ENCODE data around the gene ADGRG6. TPM values are rescaled to one million over a fixed set of nuclear protein-coding genes. Genes with fewer than 3 reads are reported as not detected.
A peak's percentile ranks its signal among the peaks of the same experiment; 100 is the strongest.

ADGRG6 gene
- total and polyA plus RNA-seq, 9 of the 15 experiments (the other 6 are each of a cell fraction or from before 2014, with no cell fraction given), result under 0.01 to 0.11 (median 0.05) TPM; not detected in 5

GRCh38 chr6:142489722-142490610 is 188.2 kb downstream of the ADGRG6 start:
- TF ChIP-seq ZNF512 (tag; IDR thresholded peaks at IDR 0.05) (peak; percentile 90), ZNF212 (CRISPR knock-in tag; IDR thresholded peaks at IDR 0.05) (no peak)
- Histone ChIP-seq H3K27me3 (ENCODE audit: control insufficient read depth in 2 of 2, insufficient read depth in 2 of 2, low read length in 2 of 2) (no peaks in the 10 kb centered on the region), H3K36me3 (ENCODE audit: control insufficient read depth, insufficient read depth, low read length) (no peaks in the 10 kb centered on the region), H3K4me1 (replicated peaks in 1 of 2; ENCODE audit: control insufficient read depth in 2 of 2, insufficient read depth in 2 of 2, low read length in 2 of 2) (no peaks in the 10 kb centered on the region), H3K27ac (ENCODE audit: extremely low read depth, low read depth, low read length) (no peak overlapping the region), H3K4me3 (no peak overlapping the region), H3K9ac (ENCODE audit: insufficient read depth in 1 of 2, low read depth in 2 of 2, low read length in 2 of 2) (no peak overlapping the region), H3K4me2 (ENCODE audit: insufficient read depth, low read length) (no peak overlapping the region), H3K9me1 (ENCODE audit: control insufficient read depth, insufficient read depth, low read length) (no peaks in the 10 kb centered on the region), H4K20me1 (replicated peaks; ENCODE audit: control insufficient read depth, insufficient read depth, low read length) (no peaks in the 10 kb centered on the region), H3K79me2 (ENCODE audit: control insufficient read depth, insufficient read depth, low read length) (no peaks in the 10 kb centered on the region), H3K9me3 (replicated peaks; ENCODE audit: control insufficient read depth, insufficient read depth, low read depth, low read length) (no peaks in the 10 kb centered on the region), H2AFZ (ENCODE audit: low read depth, low read length) (no peak overlapping the region)
- intact Hi-C loops (cut with micrococcal nuclease), result no loop called here
- ChIA-PET CTCF (ENCODE audit: low intra/inter-chr PET ratio) (no interaction called here), POLR2A (no interaction called here)
- no TSS peak for BruUV-seq (replicated peaks)
- in situ Hi-C loops (cut with MboI), result no loop called here
- DNase-seq (ENCODE audit: extremely low read depth in 1 of 4, low spot score in 3 of 4) (no peak), FAIRE-seq (no peak), ATAC-seq (no peak)
- 0% methylated on average over 1 of the region's 1 CpG for WGBS (ENCODE audit: insufficient coverage, low coverage, missing lambda C conversion rate)

Other genes starting within 250 kb of the ADGRG6 start
- not detected in 2 replicates for gene GJE1, start 169.1 kb upstream of the ADGRG6 start, total RNA-seq (2014; rRNA removed)
- not detected in 2 replicates for gene GJE1, start 169.1 kb upstream of the ADGRG6 start, total RNA-seq (2014; rRNA removed; fragmentation: Illumina TruSeq; extraction: Trizol)
- gene GJE1, start 169.1 kb upstream of the ADGRG6 start, total RNA-seq (2015; rRNA removed; fragmentation: Illumina TruSeq; extraction: Trizol), result not detected in 2 replicates
- gene GJE1, start 169.1 kb upstream of the ADGRG6 start, total RNA-seq (2021), result not detected in 2 replicates
- gene GJE1, start 169.1 kb upstream of the ADGRG6 start, polyA plus RNA-seq (2011; rRNA removed), result not detected in 2 replicates
- gene GJE1, start 169.1 kb upstream of the ADGRG6 start, polyA plus RNA-seq (2014; fragmentation: Illumina TruSeq; extraction: Trizol), result not detected in 2 replicates
- gene GJE1, start 169.1 kb upstream of the ADGRG6 start, polyA plus RNA-seq (2014; fragmentation: Nextera tagmentation; extraction: Ambion mirVana), result not detected
- not detected in 2 replicates for gene GJE1, start 169.1 kb upstream of the ADGRG6 start, polyA plus RNA-seq (2014; rRNA removed)
- gene NMBR, start 154.9 kb upstream of the ADGRG6 start, total RNA-seq (2014; rRNA removed), result not detected in 2 replicates
- not detected in 2 replicates for gene NMBR, start 154.9 kb upstream of the ADGRG6 start, total RNA-seq (2014; rRNA removed; fragmentation: Illumina TruSeq; extraction: Trizol)
- not detected in 2 replicates for gene NMBR, start 154.9 kb upstream of the ADGRG6 start, total RNA-seq (2015; rRNA removed; fragmentation: Illumina TruSeq; extraction: Trizol)
- not detected in 2 replicates for gene NMBR, start 154.9 kb upstream of the ADGRG6 start, total RNA-seq (2021)
- not detected in 2 replicates for gene NMBR, start 154.9 kb upstream of the ADGRG6 start, polyA plus RNA-seq (2011; rRNA removed)
- gene NMBR, start 154.9 kb upstream of the ADGRG6 start, polyA plus RNA-seq (2014; fragmentation: Illumina TruSeq; extraction: Trizol), result not detected in 2 replicates
- gene NMBR, start 154.9 kb upstream of the ADGRG6 start, polyA plus RNA-seq (2014; fragmentation: Nextera tagmentation; extraction: Ambion mirVana), result not detected
- not detected in 2 replicates for gene NMBR, start 154.9 kb upstream of the ADGRG6 start, polyA plus RNA-seq (2014; rRNA removed)
- 47.8 and 56.8 TPM in 2 replicates for gene VTA1, start 154.7 kb upstream of the ADGRG6 start, total RNA-seq (2014; rRNA removed)
- gene VTA1, start 154.7 kb upstream of the ADGRG6 start, total RNA-seq (2014; rRNA removed; fragmentation: Illumina TruSeq; extraction: Trizol), result 84.6 and 92.9 TPM in 2 replicates
- gene VTA1, start 154.7 kb upstream of the ADGRG6 start, total RNA-seq (2015; rRNA removed; fragmentation: Illumina TruSeq; extraction: Trizol), result 77.1 and 83.9 TPM in 2 replicates
- gene VTA1, start 154.7 kb upstream of the ADGRG6 start, total RNA-seq (2021), result 59.8 and 66.2 TPM in 2 replicates
- gene VTA1, start 154.7 kb upstream of the ADGRG6 start, polyA plus RNA-seq (2011; rRNA removed), result 109 and 137 TPM in 2 replicates
- gene VTA1, start 154.7 kb upstream of the ADGRG6 start, polyA plus RNA-seq (2014; fragmentation: Illumina TruSeq; extraction: Trizol), result 91.7 and 120 TPM in 2 replicates
- gene VTA1, start 154.7 kb upstream of the ADGRG6 start, polyA plus RNA-seq (2014; fragmentation: Nextera tagmentation; extraction: Ambion mirVana), result 100 to 1,000 TPM; 163 to 182 TPM
- 65.5 and 67.4 TPM in 2 replicates for gene VTA1, start 154.7 kb upstream of the ADGRG6 start, polyA plus RNA-seq (2014; rRNA removed)